Adrenal gland (tissue), 12 donors: Measurements from ENCODE around the gene TAF13. TPM values are rescaled to one million over a fixed set of nuclear protein-coding genes. Genes with fewer than 3 reads are reported as not detected.
A peak's percentile ranks its signal among the peaks of the same experiment; 100 is the strongest.
"Not testable (repeated sequence)": the region's sequence is repeated elsewhere in the genome, so short reads cannot be mapped to it uniquely, and the experiment has no call there.

Experiments
- DNase-seq, 7 donors: peaks; one replicate each; pipeline ENCODE4 v3.0.0-alpha.2; 2019 to 2020
- H3K27ac ChIP-seq, 5 donors: fragments of 200-600 bp; sonication (generic) in 4 of 5; 1 replicate in 3 of 5; 2 replicates in 2 of 5; pipeline versions ENCODE4 v1.5.1 to v1.8.0; 2016 to 2020; ENCODE audit warnings: mild to moderate bottlenecking in 1 of 5
- H3K27me3 ChIP-seq: fragments of 200-600 bp; 2 replicates; pipeline ENCODE4 v1.8.0; 2021
- H3K36me3 ChIP-seq, 2 donors: fragments of 200-600 bp; replicated peaks in 1 of 2; 1 replicate in 1 of 2; 2 replicates in 1 of 2; pipeline versions ENCODE4 v1.5.1 to v1.8.0; 2018 to 2022
- H3K4me1 ChIP-seq, 2 donors: fragments of 200-600 bp; replicated peaks in 1 of 2; 1 replicate in 1 of 2; 2 replicates in 1 of 2; pipeline versions ENCODE4 v1.5.1 to v1.8.0; 2018 to 2021
- H3K4me3 ChIP-seq, 4 donors: fragments of 200-600 bp; sonication (generic) in 3 of 4; one replicate each; pipeline ENCODE4 v1.5.1; 2016 to 2018
- H3K9me3 ChIP-seq, 3 donors: fragments of 200-600 bp; sonication (generic) in 1 of 3; replicated peaks in 1 of 3; 1 replicate in 2 of 3; 2 replicates in 1 of 3; pipeline versions ENCODE4 v1.5.1 to v1.8.0; 2016 to 2021
- POLR2A ChIP-seq, 2 donors: fragments of 450-650 bp; IDR thresholded peaks; one replicate each; pipeline ENCODE4 v1.6.1; 2017; ENCODE audit warnings: antibody characterized with exemption in 2 of 2, mild to moderate bottlenecking in 2 of 2, moderate library complexity in 1 of 2
- whole genome bisulfite sequencing, 4 donors: extraction: QIAGEN DNeasy Blood & Tissue Kit in 2 of 4; methylation state at CpG; one replicate each; pipeline versions ENCODE4 v1.1.5 to v1.1.7; 2013 to 2017; 5-methylcytosine and 5-hydroxymethylcytosine counted together
- intact Hi-C, 2 donors: fragments of 100-400 bp; cut with DNase I; formaldehyde crosslinking; loops; one replicate each; pipeline versions ENCODE4 v1.14.1 to v1.15.0; 2022 to 2023
- polyA plus RNA-seq, 3 donors: library from polyadenylated mRNA; stranded (reverse); fragments of 200-250 nt in 2 of 3; fragments of 350-450 nt in 1 of 3; fragmentation: Illumina TruSeq in 1 of 3; extraction: RNeasy Lipid Tissue Mini Kit (QIAGEN cat#74804) in 1 of 3; gene quantifications; one replicate each; pipeline ENCODE4 v1.2.3, GENCODE V29; 2013 to 2014
- total RNA-seq, 9 donors: library from RNA; depleted of rRNA in 4 of 9; stranded (reverse); fragments of >200 nt in 4 of 9; fragments of 120-200 nt in 1 of 9; fragmentation: NEBNext Ultra II Directional in 1 of 9; extraction: Animal tissue kit (Norgen Biotek cat#: 25700) in 1 of 9; gene quantifications; one replicate each; pipeline versions ENCODE4 v1.1.0 to v1.2.4, GENCODE V29; 2013 to 2023
- TF ChIP-seq, protein P1 (sequence below), 6 experiments: fragments of 450-650 bp in 4 of 6; fragments of 200-600 bp in 2 of 6; sonication (generic) in 1 of 6; IDR thresholded peaks; 1 replicate in 5 of 6; 2 replicates in 1 of 6; pipeline versions ENCODE4 v1.5.1 to v1.8.0; 2016 to 2021; ENCODE audit warnings: antibody characterized with exemption in 6 of 6, mild to moderate bottlenecking in 2 of 6, moderate library complexity in 1 of 6
- donor health status: healthy with polysubstance abuse.
- donor health status: Bipolar disorder and iron deficiency.
- donor health status: DM: yes; HTN: yes; CAD: no.
- donor health status: DM: no; HTN: no; CAD: no.
- donor health status: DM: no; HTN: no; CAD: no.
- donor health status: DM: yes; HTN: yes; CAD: no.

TAF13 gene
- total and polyA plus RNA-seq, 12 donors: 11.7 to 96.5 (median 31.1) TPM

- TF ChIP-seq, protein P1, sequence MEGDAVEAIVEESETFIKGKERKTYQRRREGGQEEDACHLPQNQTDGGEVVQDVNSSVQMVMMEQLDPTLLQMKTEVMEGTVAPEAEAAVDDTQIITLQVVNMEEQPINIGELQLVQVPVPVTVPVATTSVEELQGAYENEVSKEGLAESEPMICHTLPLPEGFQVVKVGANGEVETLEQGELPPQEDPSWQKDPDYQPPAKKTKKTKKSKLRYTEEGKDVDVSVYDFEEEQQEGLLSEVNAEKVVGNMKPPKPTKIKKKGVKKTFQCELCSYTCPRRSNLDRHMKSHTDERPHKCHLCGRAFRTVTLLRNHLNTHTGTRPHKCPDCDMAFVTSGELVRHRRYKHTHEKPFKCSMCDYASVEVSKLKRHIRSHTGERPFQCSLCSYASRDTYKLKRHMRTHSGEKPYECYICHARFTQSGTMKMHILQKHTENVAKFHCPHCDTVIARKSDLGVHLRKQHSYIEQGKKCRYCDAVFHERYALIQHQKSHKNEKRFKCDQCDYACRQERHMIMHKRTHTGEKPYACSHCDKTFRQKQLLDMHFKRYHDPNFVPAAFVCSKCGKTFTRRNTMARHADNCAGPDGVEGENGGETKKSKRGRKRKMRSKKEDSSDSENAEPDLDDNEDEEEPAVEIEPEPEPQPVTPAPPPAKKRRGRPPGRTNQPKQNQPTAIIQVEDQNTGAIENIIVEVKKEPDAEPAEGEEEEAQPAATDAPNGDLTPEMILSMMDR (IDR thresholded peaks at IDR 0.05): no peak
- TF ChIP-seq POLR2A (IDR thresholded peaks at IDR 0.05): no peak
- Histone ChIP-seq H3K27me3 (no peaks in the 10 kb centered on the region), H3K4me3 (no peak overlapping the region), H3K27ac (no peak overlapping the region), H3K9me3 (no peaks in the 10 kb centered on the region), H3K36me3 (no peaks in the 10 kb centered on the region), H3K4me1 (no peaks in the 10 kb centered on the region)
- WGBS, 4 donors: 83 to 93% (median 89%) methylated on average over 3 of the region's 3 CpGs
- no peak for DNase-seq
- intact Hi-C loops: no loop called here
Observed at GRCh38 chr1:109056064-109056463, 19.7 kb downstream of the TAF13 start.

GRCh38 chr1:109052145-109052544, 23.7 kb downstream of the TAF13 start:
- H3K4me1 ChIP-seq, H3K27ac ChIP-seq, H3K36me3 ChIP-seq, intact Hi-C loops, H3K27me3 ChIP-seq, H3K9me3 ChIP-seq, H3K4me3 ChIP-seq: not testable (repeated sequence)
- DNase-seq: peak in 1 of 7 donors; percentile 13
- 92 to 96% (median 95%) methylated on average over 3 of the region's 3 CpGs for WGBS, 4 donors

- Histone ChIP-seq H3K36me3 (no peaks in the 10 kb centered on the region), H3K27ac (no peak overlapping the region), H3K9me3 (no peaks in the 10 kb centered on the region), H3K4me1 (no peaks in the 10 kb centered on the region), H3K4me3 (no peak overlapping the region), H3K27me3 (no peaks in the 10 kb centered on the region)
- WGBS, 4 donors: 74 to 84% (median 76%) methylated on average over 7 of the region's 7 CpGs
- TF ChIP-seq POLR2A (IDR thresholded peaks at IDR 0.05): no peak
- TF ChIP-seq, protein P1 (IDR thresholded peaks at IDR 0.05): no peak
- intact Hi-C loops: no loop called here
- DNase-seq: peak in 1 of 7 donors; percentile 24
Observed at GRCh38 chr1:109050228-109050995, 25.4 kb downstream of the TAF13 start.

DNA sequence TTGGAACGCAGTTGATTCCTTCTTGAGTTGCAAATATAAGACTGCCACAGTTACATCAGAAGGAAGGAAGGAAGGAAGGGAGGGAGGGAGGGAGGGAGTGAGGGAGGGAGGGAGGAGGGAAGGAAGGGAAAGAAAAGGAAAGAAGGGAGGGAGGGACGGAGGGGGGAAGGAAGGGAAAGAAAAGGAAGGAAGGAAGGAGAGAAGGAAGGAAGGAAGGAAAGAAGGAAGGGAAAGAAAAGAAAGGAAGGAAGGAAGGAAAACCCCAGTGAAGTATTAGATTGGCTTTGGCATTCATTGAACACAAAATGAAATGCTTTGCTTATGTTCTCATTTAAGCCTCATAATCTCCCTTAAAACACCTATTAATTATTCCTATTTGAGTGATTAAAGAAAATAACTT, 27.5 kb downstream of the TAF13 start:
- no peak overlapping the region for H3K27ac ChIP-seq
- TF ChIP-seq, protein P1 (IDR thresholded peaks at IDR 0.05): no peak
- TF ChIP-seq POLR2A (IDR thresholded peaks at IDR 0.05): no peak
- H3K27me3 ChIP-seq: no peaks in the 10 kb centered on the region
- H3K9me3 ChIP-seq: no peaks in the 10 kb centered on the region
- no peaks in the 10 kb centered on the region for H3K4me1 ChIP-seq
- H3K4me3 ChIP-seq: no peak overlapping the region
- intact Hi-C loops: no loop called here
- 7 to 28% (median 22%) methylated on average over 2 of the region's 2 CpGs for WGBS, 4 donors
- no peak for DNase-seq
- no peaks in the 10 kb centered on the region for H3K36me3 ChIP-seq

GRCh38 chr1:109047339-109047738, 28.5 kb downstream of the TAF13 start:
- Histone ChIP-seq H3K4me3 (no peak overlapping the region), H3K9me3 (no peaks in the 10 kb centered on the region), H3K27me3 (no peaks in the 10 kb centered on the region), H3K36me3 (no peaks in the 10 kb centered on the region), H3K4me1 (peaks cover 0 to 4% of the 10 kb centered on the region in 2 donors), H3K27ac (no peak overlapping the region)
- TF ChIP-seq, protein P1 (IDR thresholded peaks at IDR 0.05): no peak
- no peak for TF ChIP-seq POLR2A (IDR thresholded peaks at IDR 0.05)
- 57 to 82% (median 73%) methylated on average over 6 of the region's 6 CpGs for WGBS, 4 donors
- peak in 1 of 7 donors; percentile 10 for DNase-seq
- intact Hi-C loops: no loop called here
